Measurements from ENCODE around the gene ZFC3H1. TPM values are rescaled to one million over a fixed set of nuclear protein-coding genes. Genes with fewer than 3 reads are reported as not detected.
A peak's percentile ranks its signal among the peaks of the same experiment; 100 is the strongest.

Gene ZFC3H1
- polyA plus RNA-seq, 1 experiment = 55.5 TPM

DNA sequence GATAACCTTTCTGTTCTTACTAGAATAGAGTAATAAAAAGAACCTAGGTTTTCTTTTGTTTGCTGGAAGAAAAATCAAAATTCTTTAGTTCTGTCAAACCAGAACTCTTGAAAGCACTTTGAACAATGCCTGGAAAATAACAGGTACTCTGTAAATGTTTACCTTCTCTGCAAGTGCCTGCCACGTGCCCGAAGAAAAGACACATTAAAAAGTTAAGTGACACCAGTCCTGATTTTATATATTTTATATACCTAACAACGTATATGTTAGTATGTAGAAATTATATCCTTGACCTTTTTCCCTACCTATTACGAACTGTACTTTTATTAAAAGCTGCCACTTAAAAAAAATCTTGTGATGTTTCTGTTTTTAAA is 1.4 kb upstream of the ZFC3H1 start:
- no peaks in the 10 kb centered on the region; the same call in 1 of the 2 replicates for H3K9me3 ChIP-seq (ENCODE audit: control insufficient read depth, insufficient read depth, low read length)
- ChIA-PET POLR2A (interaction anchor here (3.6 kb wide), 1 partner anchor 21 kb away, joined by 41 read pairs; the partner anchor contains the start of gene TMEM19), CTCF (interaction anchor here (1.1 to 5.5 kb wide), 5 partner anchors 13 to 89 kb away, joined by 4 to 35 read pairs (median 6); partner anchors contain the start of genes RAB21 and TMEM19)
- TF ChIP-seq, protein P1, sequence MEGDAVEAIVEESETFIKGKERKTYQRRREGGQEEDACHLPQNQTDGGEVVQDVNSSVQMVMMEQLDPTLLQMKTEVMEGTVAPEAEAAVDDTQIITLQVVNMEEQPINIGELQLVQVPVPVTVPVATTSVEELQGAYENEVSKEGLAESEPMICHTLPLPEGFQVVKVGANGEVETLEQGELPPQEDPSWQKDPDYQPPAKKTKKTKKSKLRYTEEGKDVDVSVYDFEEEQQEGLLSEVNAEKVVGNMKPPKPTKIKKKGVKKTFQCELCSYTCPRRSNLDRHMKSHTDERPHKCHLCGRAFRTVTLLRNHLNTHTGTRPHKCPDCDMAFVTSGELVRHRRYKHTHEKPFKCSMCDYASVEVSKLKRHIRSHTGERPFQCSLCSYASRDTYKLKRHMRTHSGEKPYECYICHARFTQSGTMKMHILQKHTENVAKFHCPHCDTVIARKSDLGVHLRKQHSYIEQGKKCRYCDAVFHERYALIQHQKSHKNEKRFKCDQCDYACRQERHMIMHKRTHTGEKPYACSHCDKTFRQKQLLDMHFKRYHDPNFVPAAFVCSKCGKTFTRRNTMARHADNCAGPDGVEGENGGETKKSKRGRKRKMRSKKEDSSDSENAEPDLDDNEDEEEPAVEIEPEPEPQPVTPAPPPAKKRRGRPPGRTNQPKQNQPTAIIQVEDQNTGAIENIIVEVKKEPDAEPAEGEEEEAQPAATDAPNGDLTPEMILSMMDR (IDR thresholded peaks at IDR 0.05; ENCODE audit: low read depth, low read length) = no peak
- no peak for DNase-seq (ENCODE audit: low read depth, low spot score)
- H3K27ac ChIP-seq (ENCODE audit: low read depth, low read length) = no peak overlapping the region
- H3K27me3 ChIP-seq (ENCODE audit: control insufficient read depth, insufficient read depth, low read length) = no peaks in the 10 kb centered on the region
- H3K4me3 ChIP-seq (ENCODE audit: low read depth, low read length) = peak overlapping the region; percentile 96

DNA sequence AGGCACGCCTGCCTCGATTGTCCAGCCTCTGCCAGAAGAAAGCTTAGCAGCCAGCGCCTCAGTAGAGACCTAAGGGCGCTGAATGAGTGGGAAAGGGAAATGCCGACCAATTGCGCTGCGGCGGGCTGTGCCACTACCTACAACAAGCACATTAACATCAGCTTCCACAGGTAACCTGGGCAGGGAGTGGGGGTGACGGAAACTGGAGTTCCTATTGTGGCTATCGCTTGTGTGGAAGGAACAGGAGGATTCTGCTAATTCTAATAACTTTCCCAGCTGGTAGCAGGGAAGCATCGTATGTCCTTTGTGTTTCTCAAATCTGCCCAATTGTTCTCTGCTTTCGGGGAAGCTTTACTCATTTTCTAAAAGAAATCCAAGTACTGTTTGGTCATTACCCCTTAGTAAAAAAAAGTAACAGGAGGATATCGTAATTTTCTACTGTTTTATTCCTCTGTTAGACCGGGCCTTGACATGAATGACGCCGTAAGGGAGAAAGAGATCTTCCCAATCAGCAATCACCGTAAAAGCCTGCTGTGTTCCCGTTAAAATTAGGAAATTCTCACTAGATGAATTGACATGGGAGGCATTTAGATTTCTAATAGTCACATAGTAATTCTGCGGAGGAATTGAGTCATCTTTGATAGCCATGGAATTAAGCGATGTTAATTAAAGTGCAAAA is 902 bp upstream of the ZFC3H1 start:
- POLR2A ChIA-PET = interaction anchor here (1.0 to 3.6 kb wide), 5 partner anchors 19 to 90 kb away, joined by 3 to 41 read pairs (median 11); partner anchors contain the start of genes RAB21 and TMEM19
- TF ChIP-seq, protein P1 (IDR thresholded peaks at IDR 0.05; ENCODE audit: low read depth, low read length) = no peak
- CTCF ChIA-PET = interaction anchor here (0.9 to 5.5 kb wide), 9 partner anchors 13 to 90 kb away, joined by 3 to 35 read pairs (median 5); partner anchors contain the start of genes RAB21 and TMEM19
- H3K27me3 ChIP-seq (ENCODE audit: control insufficient read depth, insufficient read depth, low read length) = no peaks in the 10 kb centered on the region
- no peaks in the 10 kb centered on the region; the same call in 1 of the 2 replicates for H3K9me3 ChIP-seq (ENCODE audit: control insufficient read depth, insufficient read depth, low read length)
- H3K27ac ChIP-seq (ENCODE audit: low read depth, low read length) = peak overlapping the region; percentile 98
- H3K4me3 ChIP-seq (ENCODE audit: low read depth, low read length) = peak overlapping the region; percentile 96
- no peak for DNase-seq (ENCODE audit: low read depth, low spot score)

DNA sequence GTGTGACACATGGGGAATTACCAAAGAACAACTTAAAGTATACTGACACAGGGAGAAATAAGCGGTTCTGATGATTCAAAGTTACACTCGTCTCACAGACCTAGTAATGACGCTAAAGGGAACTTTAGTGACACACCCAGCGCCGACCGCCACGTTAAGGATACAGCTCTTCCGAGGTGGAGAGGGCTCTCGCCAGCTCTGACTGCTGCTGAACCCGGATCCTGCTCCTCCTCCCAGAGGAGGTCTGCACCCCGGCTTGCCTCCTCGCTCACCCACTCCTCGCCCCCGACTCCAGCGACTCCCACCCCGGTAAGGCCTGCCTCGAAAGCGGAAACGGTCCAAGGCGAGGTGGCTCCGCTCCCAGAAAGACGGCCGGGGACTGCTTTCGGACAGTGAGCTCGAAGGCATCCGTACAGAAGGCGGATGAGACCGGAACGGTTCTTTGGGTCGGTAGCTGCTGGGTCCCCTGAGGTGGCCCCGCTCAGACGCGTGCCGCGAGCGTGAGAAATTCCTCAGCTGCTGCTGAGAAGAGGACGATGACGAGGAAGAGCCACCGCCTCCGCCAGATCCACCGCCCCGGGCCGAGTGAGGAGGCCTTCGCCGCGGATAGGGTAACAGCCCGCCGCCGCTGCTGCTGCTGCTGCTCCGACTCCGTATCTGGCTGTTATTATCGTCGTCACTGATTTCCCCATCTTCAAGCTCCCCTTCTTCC is 643 bp downstream of the ZFC3H1 start:
- POLR2A ChIA-PET = interaction anchor here (0.6 to 3.6 kb wide), 6 partner anchors 23 to 92 kb away, joined by 3 to 41 read pairs (median 7); partner anchors contain the start of genes RAB21 and TMEM19

DNA sequence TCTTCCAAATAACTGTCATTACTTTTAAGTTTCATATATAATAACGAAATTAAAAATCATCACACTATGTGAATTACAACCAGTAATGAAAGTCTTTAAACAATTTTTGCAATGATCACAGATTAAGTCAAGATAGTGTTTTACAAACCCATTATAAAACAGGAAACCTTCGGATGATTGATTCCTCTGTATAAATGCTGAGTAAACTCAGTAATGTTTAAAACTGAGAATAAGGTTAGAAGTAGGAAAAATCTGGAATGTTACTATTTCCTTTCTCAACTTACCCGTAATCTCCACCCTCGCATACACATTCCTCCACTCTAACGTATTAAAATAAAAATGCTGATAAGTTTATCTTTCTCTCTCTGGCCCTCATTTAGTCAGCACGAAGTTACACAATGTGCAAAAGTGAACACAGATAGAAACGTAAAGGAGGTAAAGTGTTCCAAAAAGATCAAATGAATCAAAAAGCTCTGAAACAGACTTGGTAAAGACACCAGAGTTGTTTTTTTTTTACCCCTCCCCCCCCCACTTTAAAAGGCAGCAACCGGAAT is 1.6 kb downstream of the ZFC3H1 start:
- CTCF ChIA-PET = interaction anchor here (1.4 to 5.5 kb wide), 5 partner anchors 24 to 92 kb away, joined by 3 to 35 read pairs (median 13); partner anchors contain the start of genes RAB21 and TMEM19
- no peak overlapping the region for H3K27ac ChIP-seq (ENCODE audit: low read depth, low read length)
- H3K9me3 ChIP-seq (ENCODE audit: control insufficient read depth, insufficient read depth, low read length) = no peaks in the 10 kb centered on the region; the same call in 1 of the 2 replicates

More for the DNA sequence above, 643 bp downstream of the ZFC3H1 start:
- Histone ChIP-seq H3K27me3 (ENCODE audit: control insufficient read depth, insufficient read depth, low read length) (no peaks in the 10 kb centered on the region), H3K27ac (ENCODE audit: low read depth, low read length) (peak overlapping the region; percentile 98), H3K4me3 (ENCODE audit: low read depth, low read length) (peak overlapping the region; percentile 96), H3K9me3 (ENCODE audit: control insufficient read depth, insufficient read depth, low read length) (no peaks in the 10 kb centered on the region; the same call in 1 of the 2 replicates)
- TF ChIP-seq, protein P1 (IDR thresholded peaks at IDR 0.05; ENCODE audit: low read depth, low read length) = no peak
- no peak for DNase-seq (ENCODE audit: low read depth, low spot score)
- CTCF ChIA-PET = interaction anchor here (0.8 to 5.5 kb wide), 9 partner anchors 16 to 91 kb away, joined by 3 to 35 read pairs (median 4); partner anchors contain the start of genes RAB21 and TMEM19

More for the DNA sequence above, 1.6 kb downstream of the ZFC3H1 start:
- DNase-seq (ENCODE audit: low read depth, low spot score) = peak; percentile 50
- POLR2A ChIA-PET = interaction anchor here (0.6 to 3.6 kb wide), 4 partner anchors 24 to 86 kb away, joined by 3 to 41 read pairs (median 9); partner anchors contain the start of gene TMEM19
- peak overlapping the region; percentile 96 for H3K4me3 ChIP-seq (ENCODE audit: low read depth, low read length)
- H3K27me3 ChIP-seq (ENCODE audit: control insufficient read depth, insufficient read depth, low read length) = no peaks in the 10 kb centered on the region
- TF ChIP-seq, protein P1 (IDR thresholded peaks at IDR 0.05; ENCODE audit: low read depth, low read length) = no peak

All from AG04450 (cell line).